Naive B cell (primary cell): ENCODE measurements around the gene CHKB. TPM values are rescaled to one million over a fixed set of nuclear protein-coding genes. Genes with fewer than 3 reads are reported as not detected.
A peak's percentile ranks its signal among the peaks of the same experiment; 100 is the strongest.

Experiments
- ATAC-seq, 2 donors: fragments of 150-1000 bp; cut with Tn5 transposase; 2 replicates each; pipeline ENCODE4 v1.10.0; 2021; ENCODE audit warnings: low read depth in 2 of 2, mild to moderate bottlenecking in 2 of 2, moderate library complexity in 2 of 2
- DNase-seq: peaks from one replicate; pipeline ENCODE4 v3.0.0; 2022
- H3K27ac Mint-ChIP-seq, 6 donors: one replicate each; pipeline ENCODE4 v1.8.0; 2020 to 2022; ENCODE audit warnings: mild to moderate bottlenecking in 6 of 6, mixed read lengths in 6 of 6, moderate library complexity in 5 of 6, inconsistent platforms in 2 of 6
- H3K27me3 Mint-ChIP-seq, 3 donors: one replicate each; pipeline ENCODE4 v1.8.0; 2021 to 2022; ENCODE audit warnings: mixed read lengths in 3 of 3, mild to moderate bottlenecking in 1 of 3
- H3K36me3 Mint-ChIP-seq, 2 donors: one replicate each; pipeline ENCODE4 v1.8.0; 2020 to 2022; ENCODE audit warnings: mixed read lengths in 2 of 2, inconsistent platforms in 1 of 2, mild to moderate bottlenecking in 1 of 2
- H3K4me1 Mint-ChIP-seq, 3 donors: one replicate each; pipeline ENCODE4 v1.8.0; 2020 to 2022; ENCODE audit warnings: mixed read lengths in 3 of 3, inconsistent platforms in 1 of 3, mild to moderate bottlenecking in 1 of 3, moderate library complexity in 1 of 3
- H3K4me3 Mint-ChIP-seq, 8 donors: one replicate each; pipeline ENCODE4 v1.8.0; 2020 to 2022; ENCODE audit warnings: mild to moderate bottlenecking in 8 of 8, mixed read lengths in 8 of 8, moderate library complexity in 8 of 8, inconsistent platforms in 2 of 8
- H3K9me3 Mint-ChIP-seq, 7 donors: one replicate each; pipeline ENCODE4 v1.8.0; 2020 to 2022; ENCODE audit warnings: mixed read lengths in 7 of 7, mild to moderate bottlenecking in 5 of 7, inconsistent platforms in 2 of 7, moderate library complexity in 1 of 7
- polyA plus RNA-seq, 6 donors: library from polyadenylated mRNA; unstranded; fragments of 300-500 nt; fragmentation: Illumina TruSeq; gene quantifications; one replicate each; pipeline ENCODE4 v1.2.3, GENCODE V29; 2021; ENCODE audit warnings: low read depth in 6 of 6

Gene CHKB
- polyA plus RNA-seq, 6 donors from 2014 or later: 36.2 to 50.8 (median 42.0) TPM

DNA sequence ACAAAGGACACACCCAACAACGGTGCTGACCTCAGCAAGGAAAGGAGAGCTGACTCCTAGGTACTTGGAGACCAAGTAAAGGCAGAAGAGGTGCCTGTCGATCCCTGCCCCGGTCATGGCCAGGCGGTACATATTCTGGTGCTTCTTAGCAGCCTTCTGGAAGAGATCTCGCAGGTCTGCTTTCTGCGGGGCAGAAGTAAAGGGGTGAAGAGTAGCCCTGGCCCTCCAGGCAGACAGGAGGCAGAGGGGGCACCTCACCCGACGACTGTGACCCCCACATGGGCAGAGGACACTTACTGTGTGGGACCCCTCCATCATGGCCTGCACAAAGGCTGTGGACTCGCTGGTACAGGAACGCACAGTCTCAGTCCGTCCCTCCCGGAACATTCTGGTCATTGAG, 11.8 kb downstream of the CHKB start:
- peaks cover 0 to 9% (median 0%) of the 10 kb centered on the region in 3 donors for H3K4me1 Mint-ChIP-seq
- H3K4me3 Mint-ChIP-seq: no peak overlapping the region
- DNase-seq (no peak), ATAC-seq (no peak)
- no peak overlapping the region for H3K27ac Mint-ChIP-seq
- H3K27me3 Mint-ChIP-seq: peaks cover 0 to 5% (median 0%) of the 10 kb centered on the region in 3 donors
- no peaks in the 10 kb centered on the region for H3K36me3 Mint-ChIP-seq
- H3K9me3 Mint-ChIP-seq: no peaks in the 10 kb centered on the region

DNA sequence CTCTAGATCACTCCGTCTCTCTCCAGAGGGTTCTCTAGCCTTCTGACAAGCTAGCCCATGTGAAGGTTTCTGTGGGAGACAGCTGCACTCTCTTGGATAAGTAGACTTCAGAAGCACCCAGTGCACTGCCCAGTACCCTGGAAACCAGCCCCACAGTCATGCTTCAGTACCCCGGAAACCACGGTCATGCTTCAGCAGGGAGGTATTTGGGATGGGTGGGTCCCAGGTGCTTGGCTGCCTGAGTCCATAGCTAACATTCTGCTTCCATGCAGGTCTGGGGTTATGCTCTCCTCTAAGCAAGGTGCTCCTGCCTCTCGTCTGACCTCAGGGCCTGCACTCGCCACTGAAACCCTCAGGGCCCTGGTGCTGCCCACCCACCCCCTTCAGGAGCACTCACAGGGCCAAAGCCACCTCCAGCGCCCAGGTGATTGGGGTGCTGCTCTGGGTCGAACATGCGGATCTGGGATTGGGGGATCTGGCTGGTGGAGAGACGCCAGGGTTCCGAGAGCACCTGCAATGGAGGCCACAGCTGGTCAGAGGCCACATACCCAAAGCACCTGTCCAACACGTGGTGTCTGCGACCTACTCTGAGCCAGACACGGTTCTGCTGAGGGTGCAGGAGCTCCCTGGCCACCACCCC, 12.6 kb downstream of the CHKB start:
- no peaks in the 10 kb centered on the region for H3K36me3 Mint-ChIP-seq
- no peak overlapping the region for H3K4me3 Mint-ChIP-seq
- H3K27ac Mint-ChIP-seq: no peak overlapping the region

DNA sequence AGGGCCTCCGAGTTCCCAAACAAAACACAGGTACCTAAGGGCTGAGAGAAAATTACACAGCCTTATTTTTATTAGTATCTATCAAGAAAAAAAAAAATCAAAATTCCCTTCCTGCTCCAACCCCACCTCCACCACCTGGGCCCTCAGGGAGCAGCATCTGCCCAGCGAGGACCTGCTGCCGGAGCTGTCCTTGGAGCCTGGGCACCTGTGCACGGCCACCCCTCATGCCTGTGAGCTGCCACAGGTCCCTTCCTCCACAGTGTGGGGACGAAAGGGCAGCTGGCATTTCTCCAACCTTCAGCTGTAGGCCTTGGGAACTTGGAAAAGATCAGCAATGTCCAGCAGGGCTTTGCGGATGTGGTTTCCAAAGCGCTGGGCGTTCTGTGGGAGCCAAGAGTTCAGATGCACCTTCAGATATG, 13.6 kb downstream of the CHKB start:
- Mint-ChIP-seq H3K27me3 (peaks cover 0 to 5% (median 0%) of the 10 kb centered on the region in 3 donors), H3K9me3 (no peaks in the 10 kb centered on the region), H3K36me3 (no peaks in the 10 kb centered on the region), H3K27ac (no peak overlapping the region), H3K4me3 (no peak overlapping the region), H3K4me1 (peaks cover 0 to 9% (median 0%) of the 10 kb centered on the region in 3 donors)
- ATAC-seq (no peak), DNase-seq (no peak)

More for the DNA sequence above, 12.6 kb downstream of the CHKB start:
- Mint-ChIP-seq H3K4me1 (peaks cover 0 to 9% (median 0%) of the 10 kb centered on the region in 3 donors), H3K9me3 (no peaks in the 10 kb centered on the region), H3K27me3 (peaks cover 0 to 5% (median 0%) of the 10 kb centered on the region in 3 donors)
- no peak for DNase-seq
- no peak for ATAC-seq

DNA sequence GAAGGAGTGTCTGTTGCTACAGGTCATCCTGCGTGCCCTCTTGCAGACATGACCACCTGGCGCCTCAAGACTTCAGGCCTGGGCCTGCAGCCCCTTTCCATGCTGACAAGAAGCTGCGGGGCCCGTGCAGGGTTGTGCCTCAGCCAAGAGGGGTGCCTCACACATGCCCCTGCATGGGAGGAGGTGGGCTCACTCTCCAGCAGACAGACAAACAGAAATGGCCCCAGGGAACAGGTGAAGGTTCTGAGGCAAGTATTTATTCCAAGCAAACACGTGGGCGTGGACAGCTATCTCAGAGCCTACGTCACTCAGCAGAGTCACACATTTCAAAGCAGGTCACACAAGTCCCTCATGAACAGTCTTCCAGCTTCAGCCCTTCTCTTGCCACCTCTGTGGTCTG, 14.0 kb downstream of the CHKB start:
- Mint-ChIP-seq H3K36me3 (no peaks in the 10 kb centered on the region), H3K27ac (no peak overlapping the region), H3K4me3 (no peak overlapping the region), H3K4me1 (peaks cover 0 to 13% (median under 1%) of the 10 kb centered on the region in 3 donors), H3K9me3 (no peaks in the 10 kb centered on the region), H3K27me3 (peaks cover 0 to 5% (median 0%) of the 10 kb centered on the region in 3 donors)
- ATAC-seq (no peak), DNase-seq (no peak)

DNA sequence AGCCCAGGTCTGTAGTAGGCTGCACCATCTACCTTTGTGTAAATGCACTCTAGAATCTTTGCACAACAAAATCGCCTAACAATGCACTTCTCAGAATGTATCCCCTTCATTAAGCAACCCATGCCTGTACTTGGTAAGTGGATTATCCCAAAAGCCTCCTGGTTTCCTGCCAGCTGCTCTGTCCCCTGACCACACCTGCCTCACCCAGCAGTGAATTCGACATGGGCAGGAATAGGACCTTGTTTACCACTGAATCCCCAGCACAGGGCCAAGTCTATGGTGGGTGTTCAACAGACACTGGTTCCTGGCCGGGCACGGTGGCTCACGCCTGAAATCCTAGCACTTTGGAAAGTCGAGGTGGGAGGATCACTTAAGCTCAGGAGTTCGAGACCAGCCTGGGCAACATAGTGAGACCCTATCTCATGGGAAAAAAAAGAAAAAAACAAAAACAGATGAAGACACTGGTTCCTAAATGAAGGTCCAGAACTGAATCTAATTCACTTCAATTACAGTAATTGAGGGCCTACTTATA, 14.9 kb downstream of the CHKB start:
- H3K4me1 Mint-ChIP-seq: peaks cover 8 to 21% (median 9%) of the 10 kb centered on the region in 3 donors
- H3K27me3 Mint-ChIP-seq: peaks cover 0 to 5% (median 0%) of the 10 kb centered on the region in 3 donors
- ATAC-seq: no peak
- H3K9me3 Mint-ChIP-seq: no peaks in the 10 kb centered on the region
- H3K27ac Mint-ChIP-seq: no peak overlapping the region
- H3K4me3 Mint-ChIP-seq: no peak overlapping the region
- H3K36me3 Mint-ChIP-seq: no peaks in the 10 kb centered on the region
- DNase-seq: no peak

DNA sequence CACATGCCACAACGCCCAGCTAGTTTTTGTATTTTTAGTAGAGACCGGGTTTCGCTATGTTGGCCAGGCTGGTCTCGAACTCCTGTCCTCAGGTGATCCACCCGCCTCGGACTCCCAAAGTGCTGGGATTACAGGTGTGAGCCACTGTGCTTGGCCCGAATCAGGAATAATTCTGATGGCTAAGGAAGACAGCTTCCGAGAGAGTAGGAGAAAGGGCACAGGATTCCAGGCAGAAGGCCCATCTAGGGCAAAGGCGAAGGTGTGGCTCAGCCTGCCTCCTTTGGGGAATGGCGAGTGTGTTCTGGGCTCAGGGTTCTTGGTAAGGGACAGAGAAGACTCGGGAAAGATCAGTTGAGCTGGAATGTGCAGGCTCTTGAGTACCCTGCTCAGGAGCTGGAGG, 18.4 kb downstream of the CHKB start:
- Mint-ChIP-seq H3K27ac (no peak overlapping the region), H3K4me3 (peak overlapping the region in 3 of 8 donors; percentile 13 to 99 (median 40))
- no peak for ATAC-seq

DNA sequence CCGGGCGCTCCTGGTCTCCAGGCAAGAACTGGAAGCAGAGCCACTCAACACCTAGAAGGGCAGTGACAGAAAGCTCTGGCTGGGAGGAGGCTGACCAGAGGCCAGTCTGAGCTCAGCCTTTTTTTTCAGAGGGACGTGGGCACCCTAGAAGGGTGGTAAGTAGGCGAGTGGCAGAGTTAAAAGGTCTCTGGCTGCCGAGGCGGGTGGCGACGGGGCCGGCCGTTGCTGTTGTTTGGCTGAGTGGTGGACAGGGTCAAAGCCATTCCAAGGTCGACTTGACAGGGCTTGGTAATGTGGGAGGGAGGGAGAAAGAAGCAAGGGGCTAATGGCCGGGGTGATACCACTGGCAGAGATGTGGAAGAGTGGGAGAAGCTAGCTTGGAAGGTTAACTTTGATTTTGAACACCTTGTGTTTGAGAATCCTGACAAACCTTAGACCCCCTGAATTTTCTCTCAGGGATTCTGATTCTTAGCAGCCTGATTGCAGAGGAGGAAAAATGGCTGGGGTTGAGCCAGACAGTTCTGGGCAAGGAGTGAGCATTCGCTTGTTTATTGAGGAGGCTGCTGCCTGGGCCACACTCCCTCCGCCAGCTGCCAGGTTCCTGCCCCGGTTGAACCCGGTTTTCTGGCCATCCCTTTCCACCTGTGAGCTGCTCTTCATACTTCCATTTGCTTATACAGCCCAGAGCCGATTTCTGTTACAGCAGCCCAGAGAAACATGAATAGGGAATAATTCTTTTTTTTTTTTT, 19.1 kb downstream of the CHKB start:
- peak overlapping the region; percentile 86 to 99 (median 96) for H3K4me3 Mint-ChIP-seq
- no peak for ATAC-seq
- H3K27me3 Mint-ChIP-seq: peaks cover 0 to 11% (median 8%) of the 10 kb centered on the region in 3 donors
- H3K4me1 Mint-ChIP-seq: peaks cover 17 to 24% (median 17%) of the 10 kb centered on the region in 3 donors
- DNase-seq: no peak
- H3K9me3 Mint-ChIP-seq: no peaks in the 10 kb centered on the region
- peak overlapping the region in 3 of 6 donors; percentile 83 to 94 (median 89) for H3K27ac Mint-ChIP-seq
- H3K36me3 Mint-ChIP-seq: no peaks in the 10 kb centered on the region

More for the DNA sequence above, 18.4 kb downstream of the CHKB start:
- Mint-ChIP-seq H3K36me3 (no peaks in the 10 kb centered on the region), H3K9me3 (no peaks in the 10 kb centered on the region), H3K27me3 (peaks cover 0 to 11% (median 5%) of the 10 kb centered on the region in 3 donors), H3K4me1 (peaks cover 17 to 24% (median 17%) of the 10 kb centered on the region in 3 donors)
- DNase-seq: no peak

DNA sequence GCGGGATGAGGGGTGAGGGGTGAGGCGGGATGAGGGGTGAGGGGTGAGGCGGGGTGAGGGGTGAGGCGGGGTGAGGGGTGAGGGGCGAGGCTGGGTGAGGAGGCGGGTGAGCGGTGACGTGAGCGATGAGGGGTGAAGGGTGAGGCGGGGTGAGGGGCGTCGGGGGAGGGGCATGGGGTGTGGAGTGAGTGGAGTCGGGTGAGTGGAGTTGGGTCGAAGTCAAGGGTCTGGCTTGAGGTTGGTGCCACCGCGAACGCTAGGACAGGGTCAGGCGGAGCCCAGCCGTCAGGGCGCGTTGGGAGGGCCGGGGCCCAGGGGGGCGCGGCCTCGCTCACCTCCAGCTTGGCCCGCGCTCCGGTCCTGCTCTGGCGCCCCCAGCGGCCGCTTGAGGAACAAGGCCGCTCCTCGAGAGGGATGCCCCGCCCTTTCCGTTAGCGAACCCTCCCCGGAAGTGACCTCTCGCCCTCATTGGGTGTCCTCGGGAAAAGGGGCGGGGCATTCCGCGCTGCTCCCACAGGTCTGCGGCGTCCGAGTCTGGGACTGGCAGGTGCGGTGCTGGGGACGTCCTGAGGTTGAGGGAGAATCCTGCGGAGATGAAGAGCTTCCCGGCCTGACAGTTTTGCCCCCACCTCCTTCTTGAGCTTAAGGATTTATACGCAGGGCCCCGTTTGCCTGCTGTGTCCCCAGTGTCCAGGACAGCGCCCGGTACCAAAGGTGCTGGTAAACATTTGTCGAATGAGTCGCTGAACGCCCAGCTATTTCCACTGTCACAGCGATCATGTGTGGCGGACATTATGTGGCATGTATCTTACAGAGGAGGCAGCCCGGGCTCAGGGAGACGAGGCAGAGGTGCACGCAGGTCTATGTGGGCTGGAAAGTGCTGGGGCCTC, 19.9 kb downstream of the CHKB start, which contains the start of gene SYCE3:
SYCE3 (minus strand) TSS at position 397 of the 890 bp plus-strand sequence. CDS start 6,514 bp downstream, outside the sequence.
- peak within 1 kb of the TSS; percentile 86 to 99 (median 96) for H3K4me3 Mint-ChIP-seq
- H3K4me1 Mint-ChIP-seq: peaks cover 17 to 24% (median 17%) of the 10 kb centered on the region in 3 donors
- peaks cover 0 to 11% (median 8%) of the 10 kb centered on the region in 3 donors for H3K27me3 Mint-ChIP-seq
- H3K27ac Mint-ChIP-seq: peak within 1 kb of the TSS in 5 of 6 donors; percentile 68 to 94 (median 92)
- ATAC-seq (peak; percentile 89 to 96), DNase-seq (peak; percentile 97)
- no peaks in the 10 kb centered on the region for H3K9me3 Mint-ChIP-seq
- no peaks in the 10 kb centered on the region for H3K36me3 Mint-ChIP-seq

DNA sequence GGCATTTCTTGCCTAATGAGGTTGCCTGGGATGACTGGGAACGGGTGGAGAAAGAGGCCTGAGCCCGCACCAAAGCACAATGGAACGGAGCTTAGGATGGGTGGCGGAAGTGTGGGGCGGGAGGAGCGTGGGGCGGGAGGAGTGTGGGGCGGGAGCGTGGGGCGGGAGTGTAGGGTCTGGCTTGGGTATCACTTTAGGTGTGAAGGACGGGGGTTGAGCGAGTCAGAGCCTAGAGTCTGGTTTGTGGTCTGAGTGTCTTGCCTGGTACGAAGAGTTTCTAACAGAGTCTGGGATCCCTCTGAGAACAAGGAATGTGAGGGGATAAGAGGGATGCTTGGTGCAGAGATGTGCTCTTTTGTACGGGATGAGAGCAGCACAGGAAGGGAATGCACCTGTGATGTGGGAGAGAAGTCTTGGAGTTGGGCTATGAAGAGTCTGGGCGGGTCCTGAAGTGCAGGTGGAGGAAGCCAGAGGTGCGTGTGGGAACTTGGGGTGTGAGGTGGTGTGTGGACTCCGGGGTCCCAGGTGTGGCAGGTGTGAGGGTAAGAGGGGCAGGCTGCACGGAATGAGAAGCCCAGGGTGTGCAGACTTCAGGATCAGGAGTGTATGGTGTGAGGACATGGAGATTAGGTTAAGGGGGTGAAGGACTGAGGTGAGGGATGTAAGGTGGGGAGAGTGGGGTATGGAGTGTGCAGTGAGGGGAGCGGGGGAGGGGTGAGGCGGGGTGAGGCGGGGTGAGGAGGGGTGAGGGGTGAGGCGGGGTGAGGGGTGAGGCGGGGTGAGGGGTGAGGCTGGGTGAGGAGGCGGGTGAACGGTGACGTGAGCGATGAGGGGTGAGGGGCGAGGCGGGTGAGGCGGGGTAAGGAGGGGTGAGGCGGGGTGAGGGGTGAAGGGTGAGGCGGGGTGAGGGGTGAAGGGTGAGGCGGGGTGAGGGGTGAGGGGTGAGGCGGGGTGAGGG, 21.0 kb downstream of the CHKB start:
- Mint-ChIP-seq H3K27me3 (peaks cover 0 to 9% (median 7%) of the 10 kb centered on the region in 3 donors), H3K27ac (peak overlapping the region in 5 of 6 donors; percentile 16 to 94 (median 61)), H3K4me3 (peak overlapping the region in 7 of 8 donors; percentile 16 to 82 (median 68)), H3K9me3 (no peaks in the 10 kb centered on the region), H3K36me3 (no peaks in the 10 kb centered on the region), H3K4me1 (peaks cover 17 to 24% (median 17%) of the 10 kb centered on the region in 3 donors)
- DNase-seq (no peak), ATAC-seq (no peak)

DNA sequence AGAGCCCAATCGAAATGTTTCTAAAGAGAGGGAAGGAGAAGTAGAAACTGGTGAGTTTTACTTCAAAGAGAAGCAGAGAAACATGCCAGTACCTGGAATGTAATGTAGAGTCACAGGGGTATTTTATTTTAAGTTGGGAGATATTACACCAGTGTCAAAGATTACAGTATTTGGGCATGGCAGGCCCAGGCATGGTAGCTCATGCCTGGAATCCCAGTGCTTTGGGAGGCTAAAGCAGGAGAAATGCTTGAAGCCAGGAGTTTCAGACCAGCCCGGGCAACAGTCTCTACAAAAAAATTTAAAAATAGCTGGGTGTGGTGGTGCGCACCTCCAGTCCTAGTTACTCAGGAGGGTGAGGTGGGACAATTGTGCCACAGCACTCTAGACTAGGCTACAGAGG, 22.6 kb downstream of the CHKB start:
- Mint-ChIP-seq H3K4me3 (peak overlapping the region in 1 of 8 donors; percentile 31), H3K4me1 (peaks cover 17 to 24% (median 17%) of the 10 kb centered on the region in 3 donors), H3K27me3 (peaks cover 0 to 16% (median 6%) of the 10 kb centered on the region in 3 donors), H3K27ac (no peak overlapping the region), H3K36me3 (no peaks in the 10 kb centered on the region), H3K9me3 (no peaks in the 10 kb centered on the region)
- DNase-seq (no peak), ATAC-seq (no peak)

DNA sequence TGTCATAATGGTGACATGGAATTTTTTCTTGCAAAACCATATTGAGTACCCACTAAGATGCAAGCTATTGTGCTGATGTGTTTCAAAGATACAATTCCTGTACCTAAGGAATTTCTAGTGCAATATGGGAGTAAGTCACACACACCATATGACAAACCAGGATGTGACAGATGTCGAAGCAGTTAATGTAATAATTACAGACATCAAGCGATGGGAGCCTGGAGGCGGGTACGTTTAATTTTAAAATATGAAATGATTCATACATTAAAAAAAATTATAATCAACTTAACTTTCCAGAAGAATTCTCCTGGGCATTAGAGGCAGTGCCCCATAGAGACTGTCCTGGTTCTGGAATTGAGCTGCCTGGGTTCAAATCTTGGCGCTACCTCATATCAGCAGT, 25.9 kb downstream of the CHKB start:
- DNase-seq (no peak), ATAC-seq (no peak)
- Mint-ChIP-seq H3K4me3 (no peak overlapping the region), H3K4me1 (peaks cover 2 to 10% (median 6%) of the 10 kb centered on the region in 3 donors), H3K27me3 (peaks cover 0 to 16% (median 9%) of the 10 kb centered on the region in 3 donors), H3K27ac (no peak overlapping the region), H3K9me3 (no peaks in the 10 kb centered on the region), H3K36me3 (no peaks in the 10 kb centered on the region)

DNA sequence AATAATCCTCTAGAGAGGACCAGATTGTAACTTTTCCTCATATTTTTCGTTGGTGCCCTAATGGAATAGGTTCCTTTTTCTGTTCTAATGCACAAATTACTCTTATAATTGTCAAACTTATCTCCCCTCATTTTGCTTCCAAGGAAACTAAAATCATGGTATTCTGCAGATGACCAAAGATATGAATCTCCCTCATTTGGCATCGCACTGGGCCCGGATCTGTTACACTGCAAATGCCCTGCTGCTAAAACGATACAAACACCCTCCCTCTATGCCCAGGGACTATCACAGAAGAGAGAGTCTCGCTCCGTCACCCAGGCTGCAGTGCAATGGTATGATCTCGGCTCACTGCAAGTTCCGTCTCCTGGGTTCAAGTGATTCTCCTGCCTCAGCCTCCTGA, 29.3 kb downstream of the CHKB start:
- H3K27ac Mint-ChIP-seq: peak overlapping the region in 1 of 6 donors; percentile 66
- H3K9me3 Mint-ChIP-seq: no peaks in the 10 kb centered on the region
- H3K27me3 Mint-ChIP-seq: peaks cover 0 to 9% (median 8%) of the 10 kb centered on the region in 3 donors
- no peaks in the 10 kb centered on the region for H3K36me3 Mint-ChIP-seq
- ATAC-seq: no peak
- peaks cover 9 to 12% (median 12%) of the 10 kb centered on the region in 3 donors for H3K4me1 Mint-ChIP-seq
- peak overlapping the region in 1 of 8 donors; percentile 38 for H3K4me3 Mint-ChIP-seq
- no peak for DNase-seq
